Fibroblast of gingiva (primary cell): ENCODE measurements around the gene DNASE2B.

Experiments
- DNase-seq: peaks from one replicate; pipeline ENCODE4 v3.0.0-alpha.2; 2011; ENCODE audit warnings: low read depth

Gene DNASE2B

GRCh38 chr1:84398175-84399155 lies at the start of gene DNASE2B:
TSS of gene DNASE2B (plus strand) at chr1:84398484. CDS start at chr1:84398565, 81 bp downstream.
- no peak for DNase-seq

- no peak for DNase-seq
Observed at GRCh38 chr1:84348759-84349158, 49.5 kb upstream of the DNASE2B start.

GRCh38 chr1:84350104-84350503 lies 48.2 kb upstream of the DNASE2B start:
- no peak for DNase-seq

GRCh38 chr1:84350550-84350949 lies 47.7 kb upstream of the DNASE2B start:
- no peak for DNase-seq

- no peak for DNase-seq
Observed at GRCh38 chr1:84352298-84353106, 45.8 kb upstream of the DNASE2B start.

GRCh38 chr1:84353695-84354094 lies 44.6 kb upstream of the DNASE2B start:
- no peak for DNase-seq

GRCh38 chr1:84355556-84355955 lies 42.7 kb upstream of the DNASE2B start:
- no peak for DNase-seq

- DNase-seq = no peak
Observed at GRCh38 chr1:84356881-84357280, 41.4 kb upstream of the DNASE2B start.

- no peak for DNase-seq
Observed at GRCh38 chr1:84358695-84359094, 39.6 kb upstream of the DNASE2B start.

- no peak for DNase-seq
Observed at GRCh38 chr1:84360316-84360715, 38.0 kb upstream of the DNASE2B start.

- DNase-seq = no peak
Observed at GRCh38 chr1:84361796-84362195, 36.5 kb upstream of the DNASE2B start.

GRCh38 chr1:84363019-84363418 lies 35.3 kb upstream of the DNASE2B start:
- DNase-seq = peak; percentile 18

GRCh38 chr1:84363622-84364021 lies 34.7 kb upstream of the DNASE2B start:
- DNase-seq = no peak

GRCh38 chr1:84365225-84366221 lies 32.8 kb upstream of the DNASE2B start:
- DNase-seq = peak; percentile 91

- peak; percentile 80 for DNase-seq
Observed at GRCh38 chr1:84366786-84367185, 31.5 kb upstream of the DNASE2B start.

- DNase-seq = no peak
Observed at GRCh38 chr1:84367219-84367618, 31.1 kb upstream of the DNASE2B start.

- no peak for DNase-seq
Observed at GRCh38 chr1:84368441-84368840, 29.8 kb upstream of the DNASE2B start.

- DNase-seq = no peak
Observed at GRCh38 chr1:84370266-84370665, 28.0 kb upstream of the DNASE2B start.

- peak; percentile 86 for DNase-seq
Observed at GRCh38 chr1:84370831-84371394, 27.4 kb upstream of the DNASE2B start.

GRCh38 chr1:84373436-84374141 lies 24.7 kb upstream of the DNASE2B start:
- DNase-seq = no peak
